Sigmoid colon (tissue), 3 donors: ENCODE data around the gene INTS4.

Source experiments
- CTCF ChIP-seq, 4 experiments: fragments of 450-650 bp in 3 of 4; fragments of 200-600 bp in 1 of 4; IDR thresholded peaks; one replicate each; pipeline ENCODE4 v1.5.1; 2016 to 2019; ENCODE audit warnings: antibody characterized with exemption in 4 of 4, mild to moderate bottlenecking in 3 of 4, moderate library complexity in 2 of 4
- POLR2A ChIP-seq, 2 donors: fragments of 450-650 bp; IDR thresholded peaks; one replicate each; pipeline ENCODE4 v1.6.1; 2016; ENCODE audit warnings: antibody characterized with exemption in 2 of 2, mild to moderate bottlenecking in 2 of 2, moderate library complexity in 2 of 2

- TF ChIP-seq CTCF (IDR thresholded peaks at IDR 0.05) (no peak), POLR2A (IDR thresholded peaks at IDR 0.05) (no peak)
Observed at GRCh38 chr11:77967121-77967520, 27.3 kb downstream of the INTS4 start.
